ENCODE data around the gene MLF2. TPM values are rescaled to one million over a fixed set of nuclear protein-coding genes. Genes with fewer than 3 reads are reported as not detected.
A peak's percentile ranks its signal among the peaks of the same experiment; 100 is the strongest.

Gene MLF2
- total RNA-seq, 4 donors from 2014 or later: 103 to 205 (median 133) TPM

GRCh38 chr12:6791931-6792520 is 39.1 kb upstream of the MLF2 start:
- peak overlapping the region in 1 of 4 donors; percentile 35 for H3K4me3 ChIP-seq
- H3K9me3 ChIP-seq: no peaks in the 10 kb centered on the region
- TF ChIP-seq EP300 (IDR thresholded peaks at IDR 0.05): no peak
- TF ChIP-seq, protein P1, sequence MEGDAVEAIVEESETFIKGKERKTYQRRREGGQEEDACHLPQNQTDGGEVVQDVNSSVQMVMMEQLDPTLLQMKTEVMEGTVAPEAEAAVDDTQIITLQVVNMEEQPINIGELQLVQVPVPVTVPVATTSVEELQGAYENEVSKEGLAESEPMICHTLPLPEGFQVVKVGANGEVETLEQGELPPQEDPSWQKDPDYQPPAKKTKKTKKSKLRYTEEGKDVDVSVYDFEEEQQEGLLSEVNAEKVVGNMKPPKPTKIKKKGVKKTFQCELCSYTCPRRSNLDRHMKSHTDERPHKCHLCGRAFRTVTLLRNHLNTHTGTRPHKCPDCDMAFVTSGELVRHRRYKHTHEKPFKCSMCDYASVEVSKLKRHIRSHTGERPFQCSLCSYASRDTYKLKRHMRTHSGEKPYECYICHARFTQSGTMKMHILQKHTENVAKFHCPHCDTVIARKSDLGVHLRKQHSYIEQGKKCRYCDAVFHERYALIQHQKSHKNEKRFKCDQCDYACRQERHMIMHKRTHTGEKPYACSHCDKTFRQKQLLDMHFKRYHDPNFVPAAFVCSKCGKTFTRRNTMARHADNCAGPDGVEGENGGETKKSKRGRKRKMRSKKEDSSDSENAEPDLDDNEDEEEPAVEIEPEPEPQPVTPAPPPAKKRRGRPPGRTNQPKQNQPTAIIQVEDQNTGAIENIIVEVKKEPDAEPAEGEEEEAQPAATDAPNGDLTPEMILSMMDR (IDR thresholded peaks at IDR 0.05): no peak
- TF ChIP-seq POLR2A (IDR thresholded peaks at IDR 0.05): no peak
- H3K4me1 ChIP-seq: no peaks in the 10 kb centered on the region
- no peak for DNase-seq (ENCODE audit: low spot score in 2 of 2)
- peak overlapping the region in 2 of 4 donors; percentile 19 to 50 for H3K27ac ChIP-seq
- 70 to 79% methylated on average over 13 of the region's 13 CpGs for WGBS, 2 donors
- H3K36me3 ChIP-seq: no peaks in the 10 kb centered on the region
- no peaks in the 10 kb centered on the region for H3K27me3 ChIP-seq

GRCh38 chr12:6790496-6791150 is 37.7 kb upstream of the MLF2 start:
- Histone ChIP-seq H3K9me3 (no peaks in the 10 kb centered on the region), H3K4me3 (peak overlapping the region in 1 of 4 donors; percentile 42), H3K27ac (peak overlapping the region in 2 of 4 donors; percentile 26 to 28), H3K36me3 (no peaks in the 10 kb centered on the region), H3K4me1 (no peaks in the 10 kb centered on the region), H3K27me3 (no peaks in the 10 kb centered on the region)
- DNase-seq (ENCODE audit: low spot score in 2 of 2): no peak
- no peak for TF ChIP-seq POLR2A (IDR thresholded peaks at IDR 0.05)
- TF ChIP-seq EP300 (IDR thresholded peaks at IDR 0.05): no peak
- TF ChIP-seq, protein P1 (IDR thresholded peaks at IDR 0.05): no peak
- WGBS, 2 donors: 81 to 86% methylated on average over 12 of the region's 12 CpGs

GRCh38 chr12:6788972-6789924 is 36.3 kb upstream of the MLF2 start, which contains the start of gene CD4:
CD4 (plus strand) TSS chr12:6789528; CDS start chr12:6800139, 10,611 bp downstream.
- peak within 1 kb of the TSS in 3 of 4 donors; percentile 28 to 68 (median 59) for H3K27ac ChIP-seq
- H3K27me3 ChIP-seq: no peaks in the 10 kb centered on the region
- TF ChIP-seq EP300 (IDR thresholded peaks at IDR 0.05) (peak in 1 of 2 donors; percentile 45), POLR2A (IDR thresholded peaks at IDR 0.05) (peak in 1 of 2 donors; percentile 33)
- TF ChIP-seq, protein P1 (IDR thresholded peaks at IDR 0.05): no peak
- 52 to 62% methylated on average over 18 of the region's 18 CpGs for WGBS, 2 donors
- no peaks in the 10 kb centered on the region for H3K36me3 ChIP-seq
- H3K4me1 ChIP-seq: no peaks in the 10 kb centered on the region
- H3K9me3 ChIP-seq: no peaks in the 10 kb centered on the region
- peak within 1 kb of the TSS in 2 of 4 donors; percentile 34 to 42 for H3K4me3 ChIP-seq
- no peak for DNase-seq (ENCODE audit: low spot score in 2 of 2)

GRCh38 chr12:6787309-6787708 is 34.4 kb upstream of the MLF2 start:
- H3K36me3 ChIP-seq: no peaks in the 10 kb centered on the region
- no peaks in the 10 kb centered on the region for H3K27me3 ChIP-seq
- H3K4me3 ChIP-seq: no peak overlapping the region
- no peak overlapping the region for H3K27ac ChIP-seq
- TF ChIP-seq POLR2A (IDR thresholded peaks at IDR 0.05) (no peak), EP300 (IDR thresholded peaks at IDR 0.05) (no peak)
- TF ChIP-seq, protein P1 (IDR thresholded peaks at IDR 0.05): no peak
- no peak for DNase-seq (ENCODE audit: low spot score in 2 of 2)
- H3K4me1 ChIP-seq: no peaks in the 10 kb centered on the region
- 88% methylated on average over 5 of the region's 5 CpGs for whole genome bisulfite sequencing, 2 donors
- H3K9me3 ChIP-seq: no peaks in the 10 kb centered on the region

Data from tibial nerve (tissue), 4 donors.